Muscle of arm (tissue), 12 donors: Measurements from ENCODE around the gene CYP19A1. TPM values are rescaled to one million over a fixed set of nuclear protein-coding genes. Genes with fewer than 3 reads are reported as not detected.

Experiments
- DNase-seq: peaks from one replicate; pipeline ENCODE4 v3.0.0-alpha.2; 2013
- polyA plus RNA-seq, 12 donors: library from polyadenylated mRNA; unstranded; fragments of 120-200 nt; gene quantifications; one replicate each; pipeline ENCODE4 v1.2.1, GENCODE V29; 2013; ENCODE audit not compliant: insufficient read length in 12 of 12

CYP19A1 gene
- polyA plus RNA-seq, 12 donors: 0.38 to 1.5 (median 0.62) TPM; not detected in 2

DNA sequence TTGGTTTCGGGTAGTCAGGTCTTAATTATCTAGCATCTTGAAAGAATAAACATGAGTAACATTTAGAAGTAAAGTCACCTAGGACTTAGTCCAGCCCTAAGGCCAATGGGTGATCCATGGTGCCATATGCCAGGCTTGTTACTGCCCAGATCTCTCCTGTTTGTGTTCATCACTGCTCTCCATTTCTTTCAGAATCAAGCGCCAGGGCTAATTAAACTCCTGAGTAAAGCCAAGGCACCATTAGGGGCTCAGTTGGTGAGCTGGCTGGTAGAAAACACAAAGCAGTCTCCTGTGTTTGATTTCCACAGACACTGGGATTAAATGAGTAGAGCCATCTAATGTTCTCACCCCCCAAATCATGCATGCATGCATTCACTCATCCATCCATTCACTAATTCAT lies 11.3 kb downstream of the CYP19A1 start:
- no peak for DNase-seq

DNA sequence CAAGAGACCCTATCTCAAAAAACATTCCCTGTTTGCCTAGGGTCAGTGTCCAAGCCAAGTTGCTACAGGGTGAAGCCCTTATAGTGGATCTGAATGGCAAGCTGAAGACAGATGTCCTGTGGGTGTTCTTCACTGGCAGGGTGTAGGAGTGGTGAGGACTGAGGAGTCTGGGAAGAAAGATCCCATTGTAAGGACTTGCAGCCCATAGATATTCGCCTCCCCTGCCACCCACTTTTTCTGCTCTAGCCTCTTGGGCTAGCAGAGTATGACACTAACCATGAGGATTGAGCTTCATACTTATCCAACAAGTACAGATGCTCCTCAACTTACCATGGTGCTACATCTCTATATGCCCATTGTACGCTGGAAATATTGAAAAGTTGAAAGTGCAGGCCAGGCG lies 13.2 kb downstream of the CYP19A1 start:
- no peak for DNase-seq

DNA sequence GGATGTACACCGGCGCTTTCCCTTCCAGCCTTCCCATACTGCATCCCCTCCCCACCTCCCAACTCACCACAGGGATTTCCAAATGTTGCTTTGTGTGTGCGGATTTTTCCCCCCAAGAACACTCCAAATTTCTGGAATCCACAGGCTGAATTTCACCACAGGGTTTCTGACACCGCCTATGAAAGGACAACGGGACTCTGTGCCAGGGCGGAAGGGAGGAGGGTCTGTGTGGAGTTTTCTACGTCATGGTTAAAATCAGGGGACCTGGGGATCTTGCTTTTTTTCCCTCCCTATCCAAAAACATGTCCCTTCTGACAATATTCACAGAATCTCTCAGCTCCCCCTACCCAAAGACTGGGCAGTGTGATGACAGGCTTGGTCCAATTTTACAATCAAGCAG lies 14.6 kb downstream of the CYP19A1 start:
- no peak for DNase-seq

DNA sequence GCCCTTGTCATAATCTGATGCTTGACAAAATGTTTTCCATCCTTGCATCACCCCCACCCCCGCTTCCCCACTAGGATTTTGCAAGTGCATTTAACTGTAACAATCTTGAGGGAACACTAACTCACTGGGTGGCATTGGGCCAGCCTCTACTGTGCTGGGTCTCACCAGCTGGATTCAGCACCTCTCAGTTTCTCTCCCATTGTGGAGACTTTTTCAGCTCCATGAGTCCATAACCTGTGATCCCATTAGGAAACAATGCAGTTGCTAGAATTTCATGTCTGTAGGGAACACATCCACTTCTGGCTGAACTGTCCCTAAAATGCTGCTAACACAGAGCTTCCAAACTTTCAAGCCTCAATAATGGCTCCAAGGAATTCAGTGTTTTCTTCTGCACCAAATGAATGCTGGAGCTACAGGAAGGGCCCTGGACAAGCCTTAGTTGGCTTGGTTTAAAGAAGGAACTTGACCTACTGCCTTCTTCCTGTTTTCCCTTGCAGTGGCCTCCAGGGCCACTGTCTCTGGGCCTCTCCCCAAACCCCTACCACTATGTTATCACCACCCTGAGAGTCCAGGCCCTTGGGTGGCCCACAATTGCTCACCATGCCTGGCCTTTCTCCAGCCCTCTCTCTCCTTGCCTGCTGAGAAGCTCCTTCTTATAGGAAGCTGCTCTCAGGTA lies 15.6 kb downstream of the CYP19A1 start:
- DNase-seq: peak; percentile 84

DNA sequence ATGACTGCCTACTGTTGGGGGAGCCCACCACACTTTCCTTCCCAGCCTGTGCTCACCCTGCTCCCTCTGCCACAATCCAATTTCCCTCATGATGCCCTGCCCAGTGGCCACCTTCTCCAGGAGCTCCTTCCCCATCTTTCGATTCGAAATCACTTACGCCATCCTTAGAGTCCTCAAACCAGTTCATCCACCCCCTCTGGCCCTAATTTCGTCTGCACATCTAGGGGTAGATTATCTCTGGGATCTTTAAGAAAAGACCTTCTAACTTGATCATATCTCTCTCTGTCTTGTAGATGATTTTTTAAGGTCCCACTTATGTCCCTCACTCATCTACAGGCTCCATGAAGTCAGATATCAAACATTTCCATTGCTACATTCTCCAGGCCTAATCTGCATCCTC lies 17.1 kb downstream of the CYP19A1 start:
- no peak for DNase-seq

DNA sequence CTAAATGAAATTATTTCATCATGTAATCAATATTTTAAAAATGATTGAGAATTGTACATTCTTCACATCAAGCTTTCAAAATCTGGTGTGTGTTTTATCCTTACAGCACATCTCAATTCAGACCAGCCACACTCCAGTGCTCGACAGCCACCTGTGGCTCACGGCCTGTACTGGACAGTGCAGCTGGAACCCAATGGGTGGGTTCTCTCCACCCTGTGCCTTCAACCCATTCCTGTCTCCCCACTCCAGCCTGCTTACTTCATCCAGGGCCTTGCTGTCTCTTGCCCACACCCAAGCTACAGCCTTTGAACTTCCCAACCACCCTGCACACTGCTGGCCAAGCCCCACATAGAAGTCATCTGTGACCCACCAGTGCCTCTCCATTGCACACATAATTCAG lies 17.6 kb downstream of the CYP19A1 start:
- no peak for DNase-seq

DNA sequence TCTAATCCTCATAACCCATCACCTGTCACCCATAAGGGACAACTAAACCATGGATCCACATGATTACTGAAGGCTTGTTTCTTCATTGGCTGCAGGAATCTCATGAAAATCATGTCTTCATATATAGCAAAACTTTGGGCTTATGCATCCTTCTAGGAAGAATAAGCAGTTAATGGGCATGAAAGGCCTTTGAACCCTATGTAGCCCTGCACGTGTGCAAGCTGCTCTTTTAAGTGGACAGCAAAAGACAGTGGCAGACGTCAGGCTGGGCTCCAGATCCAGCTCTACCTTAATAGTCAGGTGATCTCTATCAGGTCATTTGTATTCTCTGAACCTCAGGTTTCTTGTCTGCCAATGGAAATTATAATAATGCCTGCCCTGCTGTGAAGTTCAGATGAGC lies 18.9 kb downstream of the CYP19A1 start:
- no peak for DNase-seq

DNA sequence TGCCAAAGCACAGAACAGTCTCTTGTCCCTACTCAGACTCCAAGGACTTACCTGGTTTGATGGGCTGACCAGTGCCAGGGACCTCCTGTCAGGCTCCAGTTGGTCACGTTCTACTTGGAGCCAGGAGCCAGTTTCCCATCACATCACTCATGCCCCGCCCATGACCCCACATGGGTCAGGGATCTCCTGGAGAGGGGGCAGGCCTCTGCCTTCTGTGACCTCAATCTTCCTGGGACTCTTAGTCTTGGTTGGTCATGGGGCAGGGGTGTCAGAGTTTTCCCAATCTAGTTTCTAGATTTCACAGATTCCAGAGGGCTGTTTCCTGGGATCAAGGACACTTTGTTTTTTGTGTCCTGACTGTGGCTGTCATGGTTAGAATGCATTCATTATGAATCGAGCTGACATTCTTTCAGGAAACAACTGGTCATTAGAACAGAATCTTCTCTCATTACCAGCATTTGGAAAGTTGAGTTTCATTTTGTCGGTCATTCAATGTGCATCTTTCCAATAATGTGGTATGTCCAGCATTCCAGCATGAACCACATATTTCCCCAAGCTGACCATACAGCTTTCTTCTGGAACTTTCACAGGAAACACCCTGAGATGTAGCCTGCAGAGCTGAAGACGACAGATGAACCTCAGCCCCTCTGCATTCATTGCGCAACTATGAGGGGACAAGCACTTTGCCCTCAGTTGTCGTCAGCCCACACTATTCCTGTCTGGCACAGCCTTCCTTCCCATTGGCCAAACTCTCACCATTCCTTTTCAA lies 19.8 kb downstream of the CYP19A1 start:
- no peak for DNase-seq

DNA sequence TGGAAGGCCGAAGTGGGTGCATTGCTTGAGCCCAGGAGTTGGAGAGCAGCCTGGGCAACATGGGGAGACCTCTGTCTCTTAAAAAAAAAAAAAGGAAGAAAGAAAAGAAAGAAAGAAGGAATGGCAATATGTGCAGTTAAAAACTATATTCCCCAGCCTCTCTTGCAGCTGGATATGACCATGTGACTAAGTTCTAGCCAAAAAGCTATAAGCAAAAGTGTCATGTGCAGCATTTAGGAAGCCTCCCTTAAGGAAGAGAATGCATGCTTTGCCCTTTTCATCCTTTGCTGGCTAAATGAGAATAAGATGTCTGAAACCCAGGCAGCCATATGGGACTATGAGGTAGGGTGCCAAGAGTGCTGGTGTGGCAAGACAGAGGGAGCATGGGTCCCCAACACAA lies 21.8 kb downstream of the CYP19A1 start:
- DNase-seq: no peak

DNA sequence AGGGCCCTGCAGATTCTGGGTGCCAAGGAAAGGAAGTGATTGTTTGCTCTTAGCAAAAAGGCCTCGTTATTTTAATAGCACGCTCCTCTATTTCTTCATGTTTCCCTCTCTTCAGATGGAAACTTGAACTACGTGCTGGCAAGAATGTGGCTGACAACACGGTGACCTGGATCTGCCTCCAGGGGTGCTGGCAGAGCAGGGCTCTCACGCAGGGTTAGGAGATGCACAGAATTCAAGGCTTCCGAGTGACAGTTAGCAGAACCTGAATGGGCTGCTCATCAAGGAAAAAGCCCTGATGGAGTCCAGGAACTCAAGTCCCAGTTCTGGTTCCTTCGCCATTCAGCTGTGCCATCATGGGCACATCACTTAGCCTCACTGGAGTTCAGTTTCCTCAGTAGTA lies 22.7 kb downstream of the CYP19A1 start:
- no peak for DNase-seq

DNA sequence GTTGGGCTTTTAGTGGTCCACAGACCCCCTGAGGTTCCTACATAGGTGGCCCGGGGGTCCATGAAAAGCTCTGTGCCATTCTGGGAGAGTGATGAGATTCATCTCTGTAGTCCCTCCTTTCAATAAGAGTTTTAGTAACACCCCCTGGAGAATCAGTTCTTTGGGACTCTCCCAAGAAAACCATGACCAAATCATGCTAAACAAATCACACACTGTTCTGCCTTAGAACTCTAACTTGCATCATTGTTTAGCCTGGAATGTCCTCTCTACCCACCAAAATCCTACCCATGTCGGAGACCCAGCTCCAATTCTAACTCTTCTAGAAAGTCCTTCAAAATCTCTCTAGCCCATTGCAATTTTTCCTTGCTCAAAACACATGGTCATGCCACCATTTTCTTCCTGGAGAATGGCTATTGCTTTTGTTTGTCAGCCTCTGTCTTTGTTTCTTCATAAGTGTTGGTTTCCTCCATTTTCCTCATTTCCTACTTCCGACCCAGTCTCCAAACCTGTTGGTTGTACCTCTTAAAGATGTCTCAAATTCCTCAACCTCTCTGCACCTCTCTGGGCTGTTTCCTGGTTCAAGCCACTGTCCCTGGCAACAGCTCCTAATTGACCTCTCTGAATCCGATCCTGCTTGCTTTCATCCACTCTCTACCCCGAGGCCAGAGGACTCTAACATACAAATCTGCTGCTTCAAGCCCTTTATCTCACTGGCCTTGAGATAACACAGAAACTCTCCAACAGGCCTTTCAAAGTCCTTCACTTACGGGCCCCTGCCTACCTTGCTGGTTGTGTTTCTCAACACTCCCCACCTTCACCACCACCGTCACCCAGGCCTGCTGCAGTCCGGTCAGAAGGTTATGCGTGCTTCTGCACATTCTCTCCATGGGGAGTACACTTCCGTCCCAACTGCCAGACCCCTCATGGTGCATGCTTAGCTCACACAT lies 23.7 kb downstream of the CYP19A1 start:
- DNase-seq: no peak

DNA sequence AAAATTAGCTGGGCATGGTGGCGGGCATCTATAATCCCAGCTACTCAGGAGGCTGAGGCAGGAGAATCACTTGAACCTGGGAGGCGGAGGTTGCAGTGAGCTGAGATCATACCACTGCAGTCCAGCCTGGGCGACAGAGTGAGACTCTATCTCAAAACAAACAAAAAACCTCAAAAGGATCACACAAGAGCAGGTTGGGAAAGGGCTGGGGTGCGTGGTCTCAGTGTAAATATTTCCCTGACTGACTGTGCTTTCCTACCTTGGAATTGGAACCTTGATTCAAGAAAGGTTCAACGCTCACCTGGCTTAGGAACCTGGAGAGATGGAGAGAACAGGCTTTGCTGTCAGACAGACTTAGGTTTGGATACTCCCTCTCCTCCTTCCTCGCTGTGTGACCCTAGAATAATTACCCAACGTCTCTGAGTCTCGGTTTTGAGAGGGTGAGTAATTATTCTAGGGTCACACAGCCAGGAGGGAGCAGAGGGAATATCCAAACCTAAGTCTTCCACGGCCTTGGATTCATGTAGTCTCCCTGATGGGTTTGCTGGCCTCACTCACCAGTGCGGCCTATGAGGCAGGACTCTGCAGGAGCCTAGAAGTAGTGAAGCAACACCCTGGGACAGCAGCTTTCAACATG lies 24.6 kb downstream of the CYP19A1 start:
- DNase-seq: no peak

DNA sequence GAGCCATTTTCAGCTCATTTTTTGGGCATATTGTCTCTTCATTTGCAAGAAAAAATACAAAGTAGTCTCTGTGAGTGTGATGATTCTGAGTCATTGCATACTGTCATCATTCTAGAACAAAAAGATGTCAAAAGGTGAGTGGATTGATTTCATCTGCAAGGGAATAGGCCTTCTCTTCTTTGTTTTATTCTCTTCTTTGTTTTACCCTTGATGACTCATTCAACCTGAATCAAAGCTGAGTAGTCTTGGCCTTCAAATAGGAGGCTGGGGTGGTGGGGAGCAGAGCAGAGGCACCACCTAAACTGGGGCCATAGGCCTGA lies 25.4 kb downstream of the CYP19A1 start:
- DNase-seq: no peak

DNA sequence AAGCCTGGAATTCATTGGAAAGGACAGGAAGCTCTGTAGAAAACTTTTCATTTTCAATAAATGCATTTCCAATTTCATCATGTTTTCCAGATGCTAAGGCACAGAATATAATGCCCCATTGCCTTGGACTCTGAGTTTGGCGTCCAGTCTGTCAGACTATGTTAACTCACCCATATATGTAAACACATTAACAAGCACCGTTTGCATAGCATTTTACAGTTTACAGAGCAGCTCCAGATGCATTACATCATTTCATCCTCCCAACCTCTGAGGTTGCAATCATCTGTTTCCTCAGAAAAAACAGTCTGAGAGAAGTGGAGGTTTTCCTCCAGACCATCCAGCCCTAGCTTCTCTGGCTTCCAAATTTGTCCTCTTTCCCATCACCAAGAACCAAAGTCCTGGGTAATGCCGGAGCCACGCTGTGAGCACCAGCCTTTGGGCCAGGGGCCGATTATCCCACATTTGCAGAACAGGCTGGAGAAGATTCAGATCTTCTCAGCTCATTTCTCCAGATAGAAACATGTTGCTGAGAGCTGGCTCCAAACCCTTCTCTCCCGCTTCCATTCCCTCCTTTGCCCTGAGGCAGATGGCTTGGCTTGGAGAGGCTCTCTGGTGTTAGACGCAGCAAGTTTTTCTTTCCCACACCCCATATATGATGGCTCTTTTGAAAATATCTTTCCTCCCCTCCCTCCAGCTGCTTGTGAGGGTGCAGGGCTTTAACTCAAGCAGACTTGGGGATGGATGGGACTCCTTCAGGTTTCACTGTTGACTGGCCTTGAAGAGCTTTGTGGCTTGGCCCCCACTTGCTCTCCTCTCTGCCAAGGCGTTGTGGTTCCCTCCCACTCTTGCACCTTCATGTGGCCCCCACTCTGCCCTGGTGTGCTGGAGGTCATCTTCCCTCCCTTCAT lies 26.0 kb downstream of the CYP19A1 start:
- peak; percentile 44 for DNase-seq

DNA sequence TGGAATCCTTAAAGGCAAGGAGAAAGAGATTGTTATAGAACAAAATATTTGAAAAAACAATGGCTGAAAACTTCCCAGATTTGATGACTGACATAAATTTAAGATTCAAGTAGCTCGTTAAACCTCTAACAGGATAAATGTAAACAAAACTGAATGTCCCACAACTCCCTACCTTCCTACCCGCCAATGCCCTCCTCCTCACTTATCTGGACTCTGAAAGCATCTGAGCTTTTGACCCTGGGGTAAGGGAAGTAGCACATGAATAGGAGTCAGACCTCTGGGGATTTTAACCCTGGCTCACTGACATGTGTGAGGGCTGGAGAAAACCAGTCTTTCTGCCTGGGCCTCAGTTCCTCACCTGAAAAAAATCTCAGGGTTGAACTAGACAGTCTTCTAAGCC lies 26.9 kb downstream of the CYP19A1 start:
- DNase-seq: no peak

DNA sequence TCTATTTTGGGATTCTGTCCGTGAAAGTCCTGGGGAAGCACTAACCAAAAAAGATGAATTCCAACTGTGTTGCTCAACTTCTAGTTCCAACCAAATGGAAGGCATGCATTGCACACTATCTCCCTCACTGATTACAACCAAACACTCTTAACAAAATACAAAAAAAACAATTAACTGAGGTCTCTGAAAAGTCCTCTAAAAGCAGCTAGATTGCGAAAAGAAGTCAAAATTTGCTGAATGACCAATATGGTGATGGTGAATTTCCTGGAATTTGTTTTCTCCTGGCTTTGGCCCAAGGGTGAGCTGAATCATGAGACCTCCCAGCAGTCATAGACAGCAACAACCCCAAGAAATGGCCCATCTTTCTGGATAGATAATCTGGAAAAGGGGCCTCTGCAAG lies 28.3 kb downstream of the CYP19A1 start:
- DNase-seq: no peak

DNA sequence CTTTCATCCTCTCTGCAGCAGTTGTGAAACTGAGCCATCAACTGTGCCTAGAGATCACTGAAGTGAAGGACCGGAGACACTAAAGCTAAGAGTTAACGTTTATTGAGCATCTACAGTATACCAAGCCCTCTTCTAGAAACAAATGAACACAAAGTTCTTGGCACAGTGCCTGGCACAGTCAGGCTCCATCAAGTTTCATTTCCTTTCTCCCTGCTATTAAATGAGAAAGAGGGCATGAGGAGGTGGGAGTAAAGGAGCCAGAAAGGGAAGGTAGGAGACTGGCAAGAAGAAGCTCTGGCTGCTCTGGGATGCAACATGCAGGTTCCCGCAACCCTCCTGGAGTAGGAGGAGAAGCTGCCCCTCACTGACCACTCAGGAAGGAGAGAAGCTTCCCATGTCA lies 30.6 kb downstream of the CYP19A1 start:
- no peak for DNase-seq

DNA sequence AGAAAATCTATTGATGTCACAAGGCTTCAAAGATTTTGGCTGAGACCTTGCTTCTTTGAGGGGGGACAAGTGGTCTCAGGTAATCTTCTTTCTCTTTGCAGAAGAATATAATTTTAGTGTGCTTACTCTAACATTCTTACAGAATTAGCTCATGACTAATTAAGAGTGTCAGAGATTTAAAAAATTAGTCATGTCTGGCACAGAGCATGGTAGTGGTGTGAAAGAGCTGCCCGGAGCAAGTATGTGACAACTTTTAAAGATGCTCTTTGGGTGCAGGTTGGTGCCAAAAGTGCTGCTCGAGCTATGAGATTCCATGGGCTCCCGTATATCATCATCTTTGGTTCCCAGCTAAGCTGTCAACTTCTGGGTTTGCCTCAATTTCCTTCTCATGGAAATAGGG lies 31.1 kb downstream of the CYP19A1 start:
- no peak for DNase-seq

DNA sequence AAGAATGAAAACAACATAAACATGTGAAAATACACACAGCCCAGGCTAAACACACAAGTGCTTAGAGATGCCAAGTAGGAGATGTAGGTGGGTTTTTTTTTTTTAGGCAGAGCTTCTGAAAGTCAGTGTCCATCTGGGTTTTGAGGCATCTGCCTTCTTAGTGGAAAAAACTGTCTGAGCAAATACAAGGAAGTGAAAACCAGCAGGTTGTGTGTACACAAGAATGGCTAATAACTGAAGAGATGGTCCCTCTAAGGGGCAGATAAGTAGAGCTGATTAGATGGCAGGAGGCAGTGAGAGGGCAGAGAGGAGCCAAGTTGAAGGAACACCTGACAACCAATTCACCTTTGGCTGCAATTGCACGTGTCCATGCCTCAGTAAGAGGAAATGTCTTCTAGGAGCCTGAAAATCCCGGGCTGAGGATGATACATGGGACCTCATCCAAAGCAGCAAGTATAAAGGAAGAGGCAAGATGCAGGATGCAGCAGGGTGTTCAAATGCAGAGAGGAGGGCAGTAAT lies 34.9 kb downstream of the CYP19A1 start:
- DNase-seq: no peak

DNA sequence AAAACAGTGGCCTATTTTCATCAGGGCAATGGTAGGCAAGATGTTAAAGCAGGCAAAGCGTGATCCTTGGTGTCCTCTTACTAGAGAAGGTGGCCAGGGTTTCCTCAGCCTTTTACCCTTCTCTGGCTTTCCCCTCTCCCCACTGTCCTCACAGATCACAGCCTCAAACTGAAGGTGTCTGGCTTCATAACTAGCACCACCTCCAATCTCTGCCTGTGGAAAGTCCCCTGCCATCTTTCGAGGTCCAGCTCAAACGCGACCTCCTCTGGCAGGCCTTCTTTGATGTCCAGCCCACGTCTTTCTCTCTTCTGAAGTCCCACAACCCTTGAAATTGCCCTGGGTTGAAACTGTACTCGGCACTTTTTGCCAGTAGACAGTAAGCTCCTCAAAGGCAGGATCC lies 35.9 kb downstream of the CYP19A1 start:
- DNase-seq: no peak
